Forelimb muscle (tissue), 1 donor: ENCODE results near the gene HECTD2. TPM values are rescaled to one million over a fixed set of nuclear protein-coding genes. Genes with fewer than 3 reads are reported as not detected.
"Not testable (repeated sequence)": the region's sequence is repeated elsewhere in the genome, so short reads cannot be mapped to it uniquely, and the experiment has no call there.

Experiments used
- DNase-seq: peaks from one replicate; pipeline ENCODE4 v3.0.0-alpha.2; 2013; ENCODE audit warnings: low read depth
- polyA plus RNA-seq: library from polyadenylated mRNA; unstranded; fragments of 120-200 nt; gene quantifications from one replicate; pipeline ENCODE4 v1.2.1, GENCODE V29; 2013; ENCODE audit not compliant: insufficient read length

HECTD2 gene
- polyA plus RNA-seq, 1 donor: 15.5 TPM

GRCh38 chr10:91411621-91412020, 1.5 kb downstream of the HECTD2 start:
- DNase-seq: no peak

GRCh38 chr10:91412354-91413087, 2.4 kb downstream of the HECTD2 start:
- DNase-seq: no peak

- DNase-seq: no peak
These were observed 5.7 kb downstream of the HECTD2 start for GRCh38 chr10:91415816-91416215.

GRCh38 chr10:91416339-91416855, 6.3 kb downstream of the HECTD2 start:
- DNase-seq: no peak

GRCh38 chr10:91418416-91418815, 8.3 kb downstream of the HECTD2 start:
- no peak for DNase-seq

- no peak for DNase-seq
These were observed 10.7 kb downstream of the HECTD2 start for GRCh38 chr10:91420868-91421267.

GRCh38 chr10:91422915-91423314, 12.8 kb downstream of the HECTD2 start:
- DNase-seq: no peak

GRCh38 chr10:91424016-91424415, 13.9 kb downstream of the HECTD2 start:
- DNase-seq: no peak

GRCh38 chr10:91432175-91432574, 22.0 kb downstream of the HECTD2 start:
- no peak for DNase-seq

GRCh38 chr10:91433620-91434019, 23.5 kb downstream of the HECTD2 start:
- no peak for DNase-seq

GRCh38 chr10:91434041-91434440, 23.9 kb downstream of the HECTD2 start:
- DNase-seq: no peak

GRCh38 chr10:91435241-91435640, 25.1 kb downstream of the HECTD2 start:
- DNase-seq: no peak

- not testable (repeated sequence) for DNase-seq
These were observed 28.1 kb downstream of the HECTD2 start for GRCh38 chr10:91438228-91438627.

GRCh38 chr10:91444211-91445182, 34.4 kb downstream of the HECTD2 start:
- no peak for DNase-seq

GRCh38 chr10:91452063-91452462, 41.9 kb downstream of the HECTD2 start:
- no peak for DNase-seq

- no peak for DNase-seq
These were observed 43.4 kb downstream of the HECTD2 start for GRCh38 chr10:91453535-91453934.

- not testable (repeated sequence) for DNase-seq
These were observed 45.0 kb downstream of the HECTD2 start for GRCh38 chr10:91455135-91455534.

- no peak for DNase-seq
These were observed 50.5 kb downstream of the HECTD2 start for GRCh38 chr10:91460681-91461080.

- no peak for DNase-seq
These were observed 52.3 kb downstream of the HECTD2 start for GRCh38 chr10:91462423-91462822.

- no peak for DNase-seq
These were observed 54.4 kb downstream of the HECTD2 start for GRCh38 chr10:91464500-91464899.

- no peak for DNase-seq
These were observed 55.1 kb downstream of the HECTD2 start for GRCh38 chr10:91465261-91465660.

- DNase-seq: no peak
These were observed 57.0 kb downstream of the HECTD2 start for GRCh38 chr10:91467114-91467513.

- DNase-seq: no peak
These were observed 61.5 kb downstream of the HECTD2 start for GRCh38 chr10:91471602-91472001.
